GM21576 (cell line): ENCODE results near the gene CFAP77.
"Not testable (repeated sequence)": the region's sequence is repeated elsewhere in the genome, so short reads cannot be mapped to it uniquely, and the experiment has no call there.

Source experiments
- ATAC-seq: cut with Tn5 transposase; IDR thresholded peaks from one replicate; pipeline ENCODE4 v1.9.1; 2021; ENCODE audit warnings: mild to moderate bottlenecking, moderate library complexity; ENCODE audit not compliant: unreplicated experiment

The CFAP77 gene

DNA sequence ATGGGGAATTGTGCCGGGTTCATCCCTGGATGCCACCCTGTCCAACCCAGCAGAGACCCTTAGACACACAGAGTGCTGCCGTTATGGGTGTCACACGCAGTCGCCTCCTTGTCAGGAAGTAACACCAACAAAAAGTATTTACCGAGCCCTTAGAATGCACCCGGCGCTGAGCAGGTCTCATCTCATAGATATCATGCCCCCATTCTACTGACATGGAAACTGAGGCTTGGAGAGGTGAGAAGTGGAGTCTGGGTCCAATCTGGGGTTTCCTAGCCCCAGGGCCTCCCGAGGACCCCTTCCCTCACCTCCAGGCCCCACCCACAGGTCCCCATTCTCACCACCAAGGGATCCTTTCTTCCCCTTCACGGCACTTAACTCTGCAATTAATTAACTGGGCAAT lies 135.6 kb downstream of the CFAP77 start:
- ATAC-seq, result no peak

DNA sequence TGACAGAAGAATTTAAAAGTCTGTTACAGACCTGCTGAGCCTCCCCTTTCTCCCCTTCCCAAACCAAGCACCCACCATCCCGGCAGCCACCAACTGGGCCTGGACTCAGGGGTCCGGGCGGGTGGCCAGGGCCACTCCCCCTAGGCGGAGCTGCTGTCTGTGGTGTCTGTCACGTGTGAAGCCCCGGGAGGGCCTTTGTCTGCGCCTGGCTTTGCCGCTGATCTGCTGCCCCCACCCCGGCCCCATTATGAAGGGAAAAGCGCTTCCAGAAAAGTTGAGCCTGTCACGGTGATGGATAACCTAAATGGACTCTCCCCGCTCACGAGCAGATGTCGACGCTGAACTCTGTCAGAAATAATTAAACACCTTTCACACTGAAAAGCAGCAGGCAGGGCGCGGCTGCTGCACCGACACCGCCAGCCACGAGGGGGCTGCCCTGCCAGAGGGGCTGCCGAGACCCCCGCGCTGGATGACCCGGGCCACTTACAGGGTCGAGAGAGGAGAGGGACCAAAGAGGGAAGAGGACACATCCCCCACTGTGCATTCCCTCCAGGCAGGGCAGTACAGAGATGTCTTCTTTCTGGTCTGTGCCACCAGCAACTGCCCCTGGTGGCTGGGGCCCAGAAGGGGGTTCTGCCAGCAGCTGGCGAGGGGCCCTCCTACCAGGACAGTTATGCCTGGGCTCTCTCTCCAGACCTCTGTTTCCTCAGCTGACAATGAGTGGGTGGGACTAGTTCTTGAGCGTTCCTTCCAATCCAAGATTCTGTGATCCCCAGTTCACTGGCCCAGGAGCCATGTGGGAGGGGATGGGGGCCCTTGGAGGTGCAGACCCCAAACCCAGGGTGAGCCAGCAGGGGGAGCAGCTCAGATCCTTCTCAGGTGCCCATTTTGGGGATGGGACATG lies 136.4 kb downstream of the CFAP77 start:
- ATAC-seq, result no peak

DNA sequence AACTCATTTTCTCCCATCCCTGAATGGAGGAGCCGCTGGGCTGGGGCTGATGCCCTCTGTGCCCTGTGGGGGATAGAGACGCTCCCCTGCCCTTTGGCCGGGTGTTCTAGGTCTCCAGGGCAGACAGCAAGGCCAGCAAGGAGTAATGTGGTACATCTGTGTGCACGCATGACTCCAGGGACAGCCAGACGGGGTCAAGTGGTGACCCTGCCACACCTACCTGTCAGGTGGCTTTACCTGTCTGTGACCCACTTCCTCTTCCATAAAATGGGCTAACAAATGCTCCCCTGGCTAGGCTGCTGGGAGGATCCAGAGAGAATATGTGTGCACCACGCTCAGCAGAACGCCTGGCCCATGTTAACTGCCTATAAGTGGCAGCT lies 137.0 kb downstream of the CFAP77 start:
- ATAC-seq, result no peak

DNA sequence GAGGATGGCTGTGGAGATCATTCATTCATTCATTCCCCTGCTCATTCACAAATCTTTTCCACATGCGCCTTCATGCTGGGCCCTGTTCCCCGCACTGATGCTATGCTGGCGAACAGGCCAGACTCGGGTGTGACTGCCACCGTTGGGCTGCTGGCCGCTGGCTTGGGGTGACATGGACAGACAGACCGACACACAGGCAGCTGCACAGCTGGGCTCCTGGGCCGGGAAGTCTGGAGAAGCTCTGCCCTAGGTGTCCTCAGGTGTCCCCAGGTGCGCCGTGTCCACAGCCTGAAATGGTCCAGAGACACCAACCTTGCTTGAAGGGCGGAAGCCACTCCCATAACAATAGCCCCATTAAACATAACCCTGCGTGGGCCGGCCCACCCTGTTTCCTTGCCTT lies 137.4 kb downstream of the CFAP77 start:
- no peak for ATAC-seq

DNA sequence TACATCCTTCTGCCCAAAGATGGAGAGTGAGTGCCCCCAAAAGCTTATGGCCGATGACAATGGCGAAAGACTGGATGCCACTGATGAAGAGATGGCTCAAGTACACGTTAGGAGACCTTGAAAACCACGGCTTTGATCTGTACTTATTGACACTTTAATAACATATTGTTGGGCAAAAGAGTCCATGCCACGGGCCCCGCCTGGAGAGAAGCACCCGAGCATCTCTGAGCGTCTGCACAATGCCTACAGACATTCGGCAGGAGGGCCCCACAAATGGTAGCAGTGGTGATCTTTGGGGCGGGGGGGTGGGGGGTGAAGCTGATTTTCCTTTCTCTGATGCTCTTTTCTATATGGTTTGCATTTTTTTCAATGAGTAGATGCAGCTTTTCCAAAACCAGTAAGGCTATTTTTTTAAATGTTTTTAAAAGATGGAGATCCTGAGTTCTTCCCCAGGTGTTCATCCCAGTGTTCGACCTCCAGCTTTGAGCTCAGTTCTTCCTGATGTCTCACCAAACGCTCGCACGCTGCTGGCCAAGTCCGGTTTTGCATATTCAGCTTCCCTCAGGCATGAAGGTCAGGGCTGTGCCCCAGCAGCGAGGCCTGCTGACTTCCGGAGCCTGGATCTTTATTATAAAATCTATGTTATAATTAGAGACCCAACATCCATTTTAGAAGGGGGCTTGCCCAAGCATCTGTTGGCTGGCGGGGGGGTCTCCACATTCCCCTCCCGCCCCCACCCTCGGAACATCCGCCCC lies 138.1 kb downstream of the CFAP77 start:
- ATAC-seq, result no peak

DNA sequence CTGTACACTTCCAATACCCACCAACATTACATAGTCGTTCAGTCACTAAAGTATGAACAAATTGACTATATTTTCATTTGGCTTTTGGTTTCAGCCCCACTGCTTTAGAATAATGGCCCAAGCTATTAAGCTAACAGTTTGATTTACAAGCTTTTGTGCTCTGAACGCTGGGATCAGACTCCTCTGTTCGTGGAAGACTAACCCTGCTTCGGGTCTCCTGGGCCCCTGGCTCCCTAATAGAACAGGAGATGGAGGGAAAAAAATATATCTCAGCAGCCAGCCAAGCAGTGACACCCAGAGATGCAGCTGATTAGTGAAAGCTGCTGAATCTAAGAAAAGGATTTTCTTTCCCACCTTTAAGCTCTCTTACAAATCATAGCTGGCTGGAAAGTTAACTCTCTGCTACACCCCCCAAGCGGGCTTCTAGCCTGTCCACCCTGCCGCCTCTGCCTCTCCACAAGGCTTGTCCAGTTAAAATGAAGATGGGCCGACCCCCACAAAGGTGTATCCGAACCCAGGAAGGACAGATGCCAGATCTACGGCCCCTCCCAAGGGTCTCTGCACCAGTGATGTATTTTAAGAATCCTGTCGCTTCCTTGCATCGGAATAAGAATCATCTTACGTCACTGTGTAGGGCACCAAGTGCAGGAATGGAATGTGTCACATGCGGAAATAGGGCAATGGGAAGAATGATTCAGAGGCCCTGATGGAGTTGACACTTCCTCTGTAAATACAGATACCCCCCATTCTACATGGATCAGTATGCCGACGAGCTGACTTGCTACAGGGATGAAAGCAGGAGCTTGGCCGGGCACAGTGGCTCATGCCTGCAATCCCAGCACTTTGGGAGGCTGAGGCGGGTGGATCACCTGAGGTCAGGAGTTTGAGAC lies 139.0 kb downstream of the CFAP77 start:
- ATAC-seq, result no peak

DNA sequence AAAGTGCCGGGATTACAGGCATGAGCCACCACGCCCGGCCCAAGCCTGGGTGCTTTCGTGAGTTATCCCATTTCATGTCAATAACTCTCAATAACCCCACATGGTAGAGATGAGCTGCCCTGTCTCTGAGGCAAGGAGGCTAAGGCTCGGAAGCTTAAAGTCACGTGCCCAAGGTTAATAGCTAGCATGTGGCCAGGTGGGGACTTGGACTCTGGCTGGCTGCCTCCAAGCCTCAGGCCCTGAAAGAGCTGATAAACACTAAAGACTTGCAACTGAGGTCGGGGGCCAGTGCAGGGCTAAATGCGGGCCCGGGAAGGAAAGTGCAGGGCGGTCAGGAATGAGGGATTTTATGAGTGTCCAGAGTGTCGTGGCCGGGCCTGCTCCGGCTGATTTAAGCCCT lies 141.5 kb downstream of the CFAP77 start:
- no peak for ATAC-seq

DNA sequence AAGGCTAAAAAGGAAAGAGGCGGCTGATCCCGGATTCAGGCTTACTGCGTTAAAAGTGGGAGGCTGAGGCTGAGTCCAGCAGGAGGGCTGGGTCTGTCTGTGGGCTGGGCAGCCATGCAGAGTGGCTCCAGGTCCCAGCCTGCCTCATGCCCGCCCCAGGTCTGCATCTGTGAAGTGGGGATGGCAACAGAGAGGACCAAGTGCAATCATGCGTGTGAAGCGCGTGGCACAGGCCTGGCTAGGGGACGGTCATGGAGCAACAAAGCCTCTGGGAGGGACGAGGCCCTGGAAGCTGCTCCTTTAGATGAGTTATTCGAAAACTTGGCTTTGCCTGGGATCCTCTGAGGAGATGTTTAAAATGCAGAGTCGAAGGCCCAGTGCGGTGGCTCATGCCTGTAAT lies 142.0 kb downstream of the CFAP77 start:
- ATAC-seq, result no peak

DNA sequence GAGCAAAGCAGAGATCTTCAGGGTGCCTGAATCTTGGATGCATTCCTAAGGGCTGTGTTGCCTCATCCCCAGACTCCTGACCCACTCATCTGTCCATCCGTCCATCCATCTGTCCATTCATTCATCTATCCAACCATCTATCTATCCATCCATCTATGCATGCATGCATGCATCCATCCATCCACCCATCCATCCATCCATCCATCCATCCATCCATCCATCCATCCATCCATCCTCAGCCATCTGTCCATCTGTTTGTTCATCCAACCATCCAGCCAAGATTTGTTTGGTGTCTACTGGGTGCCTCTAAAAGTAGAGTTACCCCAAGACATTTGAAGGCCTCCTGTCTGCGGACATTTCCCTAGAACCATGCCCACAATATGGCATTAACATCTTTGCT lies 144.7 kb downstream of the CFAP77 start:
- no peak for ATAC-seq

DNA sequence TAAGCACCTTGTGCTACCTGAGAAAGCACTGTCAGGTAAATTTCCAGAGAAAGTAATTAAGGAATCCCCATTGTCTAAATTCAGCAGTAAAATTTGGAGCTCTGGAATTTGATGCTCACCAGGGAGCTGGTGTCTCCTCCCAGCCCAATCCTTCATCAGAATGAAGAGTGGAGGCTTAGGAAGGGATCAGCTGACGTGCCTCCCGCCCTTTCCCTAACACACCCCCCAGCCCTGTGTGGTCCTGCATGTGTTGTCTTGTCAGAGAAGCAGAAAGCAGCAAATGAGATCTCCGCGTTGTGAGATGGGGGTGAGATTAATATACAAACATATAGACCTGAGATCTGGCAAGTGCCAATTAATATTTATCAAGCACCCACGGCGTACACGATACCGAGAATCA lies 145.5 kb downstream of the CFAP77 start:
- ATAC-seq, result no peak

DNA sequence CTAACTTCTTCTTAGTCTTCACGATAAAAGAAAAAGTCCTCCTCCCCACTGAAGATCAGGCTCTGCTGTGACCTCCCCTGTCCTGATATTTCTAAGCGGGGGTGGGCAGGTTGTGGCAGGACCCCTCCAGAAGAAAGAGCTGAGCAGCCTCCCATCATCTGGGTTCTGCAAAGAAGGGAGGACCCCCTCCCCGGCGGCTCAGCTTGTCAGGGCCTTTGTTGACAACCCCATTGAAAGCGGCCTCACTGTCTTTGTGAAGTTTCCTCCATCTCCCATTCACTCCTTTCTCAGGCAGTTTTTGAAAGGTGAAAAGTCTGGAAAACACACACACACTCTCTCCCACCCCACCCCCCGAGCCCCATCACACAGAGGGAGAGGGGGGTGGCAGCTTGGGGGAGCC lies 146.2 kb downstream of the CFAP77 start:
- ATAC-seq, result no peak

DNA sequence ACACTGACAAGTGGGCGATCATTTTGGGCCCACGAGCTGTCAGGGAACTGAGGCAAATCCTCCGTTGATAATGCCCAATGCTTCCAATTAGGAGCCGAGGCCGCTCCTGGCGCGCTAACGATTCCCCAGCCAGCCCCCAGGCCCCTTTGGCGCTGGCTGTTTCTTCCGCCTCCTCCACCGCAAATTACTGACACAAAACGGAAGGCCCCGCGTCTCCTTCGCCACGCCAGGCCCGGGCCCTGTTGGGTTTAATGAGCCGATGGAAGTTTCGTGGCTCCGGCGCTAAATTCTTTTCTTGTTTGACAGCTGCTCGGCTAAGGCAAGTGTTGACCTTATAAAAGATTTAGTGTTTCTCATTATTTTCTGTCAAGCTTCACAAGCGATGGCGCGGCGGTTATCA lies 146.7 kb downstream of the CFAP77 start:
- no peak for ATAC-seq

DNA sequence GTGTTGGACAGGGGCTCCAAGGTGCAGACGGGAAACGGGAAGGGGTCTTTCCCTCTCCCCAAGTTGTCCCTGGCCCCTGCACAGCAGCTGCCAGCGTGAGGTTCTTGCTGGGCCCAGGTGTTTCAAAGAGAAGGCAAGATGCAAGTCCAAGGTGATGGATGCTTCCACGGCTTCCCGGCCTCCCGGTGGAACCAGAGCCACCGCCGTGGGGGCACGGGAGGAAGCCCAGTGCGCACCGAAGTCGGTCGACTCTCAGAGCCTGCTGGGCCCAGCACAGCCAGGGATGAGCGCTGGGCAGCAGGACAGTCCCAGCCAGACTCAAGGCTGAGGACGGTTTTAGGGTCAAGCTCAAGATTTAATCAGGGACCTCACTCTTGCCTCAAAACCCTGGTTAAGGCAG lies 147.1 kb downstream of the CFAP77 start:
- ATAC-seq, result no peak

DNA sequence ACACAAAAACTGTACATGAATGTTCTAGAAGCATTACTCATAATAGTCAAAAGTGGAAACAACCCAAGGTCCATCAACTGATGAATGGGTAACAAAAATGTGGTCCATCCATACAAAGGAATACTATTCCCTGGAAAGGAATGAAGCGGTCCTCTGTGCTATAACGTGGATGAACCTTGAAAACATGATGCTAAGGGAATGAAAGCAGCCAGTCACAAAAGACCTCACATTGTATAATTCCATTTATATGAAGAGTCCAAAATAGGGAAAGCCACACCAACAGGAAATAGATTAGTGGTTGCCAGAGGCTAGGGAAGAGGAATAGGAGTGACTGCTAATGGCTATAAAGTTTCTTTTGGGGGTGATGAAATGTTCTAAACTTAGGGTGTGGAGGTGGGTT lies 149.7 kb downstream of the CFAP77 start:
- ATAC-seq, result no peak

DNA sequence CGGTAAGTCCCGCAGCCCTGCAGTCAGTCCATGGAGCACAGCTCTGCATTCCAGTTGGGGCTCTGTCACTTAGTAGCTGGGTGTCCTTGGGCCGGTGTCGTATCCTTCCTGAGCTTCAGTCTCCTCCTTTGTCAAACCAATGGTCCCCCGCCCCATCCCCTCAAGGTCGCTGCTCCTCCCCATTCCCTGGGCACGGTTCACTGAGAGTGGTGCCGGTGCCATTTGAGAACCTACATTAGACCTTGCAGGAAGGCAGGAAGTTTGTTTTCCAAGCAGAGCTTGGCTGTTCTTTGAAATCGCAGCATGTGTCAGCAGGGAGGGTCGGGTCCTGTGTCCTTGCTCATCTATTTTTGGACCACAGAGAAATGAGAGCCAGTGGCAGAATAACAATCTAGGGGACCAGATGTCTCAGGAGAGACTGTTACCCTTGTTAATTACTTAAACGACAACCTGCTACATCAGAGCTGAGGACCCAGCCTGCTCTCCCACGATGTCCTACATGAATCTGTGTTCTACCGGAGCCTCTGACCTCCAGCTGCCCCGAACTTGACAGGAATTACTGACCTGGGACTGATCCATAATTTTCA lies 150.7 kb downstream of the CFAP77 start:
- no peak for ATAC-seq

DNA sequence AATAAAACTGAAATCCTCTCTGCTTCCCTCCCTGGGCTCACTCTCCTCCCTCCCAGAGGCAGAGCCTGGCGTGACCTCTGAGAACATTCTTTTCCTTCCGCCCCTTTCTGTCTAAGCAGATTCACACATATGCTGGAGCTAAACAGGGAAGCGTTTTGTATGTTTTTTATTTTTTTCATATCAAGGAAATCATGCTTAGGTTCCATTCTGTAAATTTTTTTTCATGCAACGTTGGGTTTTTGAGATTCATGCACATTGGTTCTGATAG lies 152.2 kb downstream of the CFAP77 start:
- ATAC-seq, result no peak

DNA sequence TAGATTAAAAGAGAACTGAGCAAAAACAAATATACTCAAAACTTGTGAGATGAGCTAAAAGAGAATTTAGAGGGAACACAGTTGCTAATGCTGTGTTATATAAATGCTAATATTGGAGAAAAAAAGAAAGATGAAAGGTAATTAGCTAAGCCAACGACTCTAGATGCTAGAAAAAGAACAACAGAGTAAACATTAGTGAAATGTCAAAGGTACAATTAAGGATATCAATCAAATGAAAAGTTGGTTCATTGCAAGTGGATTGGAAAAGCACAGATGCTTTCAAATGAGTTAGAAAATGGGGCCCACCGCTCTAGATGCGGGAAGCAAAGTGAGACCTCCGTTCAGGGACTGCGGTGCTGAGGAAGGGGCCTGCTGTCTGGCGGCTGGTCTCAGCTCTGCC lies 154.5 kb downstream of the CFAP77 start:
- ATAC-seq, result no peak

DNA sequence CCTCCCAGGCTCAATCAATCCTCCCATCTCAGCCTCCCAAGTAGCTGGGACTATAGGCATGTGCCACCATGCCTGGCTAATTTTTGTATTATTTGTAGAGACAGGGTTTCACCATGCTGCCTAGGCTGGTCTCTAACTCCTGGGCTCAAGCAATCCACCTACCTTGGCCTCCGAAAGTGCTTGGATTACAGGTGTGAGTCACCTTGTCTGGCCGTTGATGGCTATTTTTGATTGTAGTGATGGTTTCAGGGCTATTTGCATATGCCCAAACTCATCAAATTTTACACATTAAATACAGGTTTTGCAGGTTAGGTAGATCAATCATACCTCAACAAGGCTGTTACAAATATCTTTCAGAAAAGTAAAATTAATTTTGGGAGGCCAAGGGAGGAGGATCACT lies 158.8 kb downstream of the CFAP77 start:
- not testable (repeated sequence) for ATAC-seq

DNA sequence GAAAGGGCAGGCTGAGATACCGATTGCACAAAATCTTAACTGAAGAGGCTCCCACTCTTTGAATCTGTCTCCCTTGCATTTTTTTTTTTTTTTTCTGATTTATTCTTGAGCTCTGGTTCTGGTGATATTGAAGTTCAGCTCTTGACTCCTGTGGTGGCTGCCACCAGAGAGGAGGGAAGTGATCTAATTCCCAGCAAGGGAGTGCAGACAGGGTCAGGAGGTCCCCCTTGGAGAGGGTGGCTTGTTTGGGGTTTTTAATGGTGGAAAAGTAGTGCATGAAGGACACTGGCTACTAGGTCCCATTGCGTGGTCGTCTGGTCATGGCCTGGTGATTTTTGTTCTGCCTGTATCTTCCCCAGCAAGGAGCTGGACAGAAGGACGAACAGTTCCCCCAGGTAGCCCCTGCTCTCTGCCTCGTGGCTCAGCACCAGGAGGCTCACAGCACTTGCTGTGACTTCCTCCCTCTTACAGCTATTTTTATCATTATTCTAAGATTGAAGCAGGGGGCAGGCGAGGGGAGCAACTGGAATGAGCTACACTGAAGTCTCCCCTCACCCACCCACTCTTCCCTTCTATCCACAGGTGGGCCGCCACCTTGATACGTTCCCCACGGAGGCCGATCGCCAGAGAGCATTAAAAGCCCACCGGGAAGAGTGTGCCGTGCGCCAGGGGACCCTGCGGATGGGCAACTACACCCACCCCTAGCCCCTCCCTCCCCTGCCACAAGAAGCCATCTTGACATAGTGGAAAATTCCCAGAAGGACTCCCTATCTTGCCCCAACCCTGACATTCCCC lies 162.0 kb downstream of the CFAP77 start:
- ATAC-seq, result no peak

DNA sequence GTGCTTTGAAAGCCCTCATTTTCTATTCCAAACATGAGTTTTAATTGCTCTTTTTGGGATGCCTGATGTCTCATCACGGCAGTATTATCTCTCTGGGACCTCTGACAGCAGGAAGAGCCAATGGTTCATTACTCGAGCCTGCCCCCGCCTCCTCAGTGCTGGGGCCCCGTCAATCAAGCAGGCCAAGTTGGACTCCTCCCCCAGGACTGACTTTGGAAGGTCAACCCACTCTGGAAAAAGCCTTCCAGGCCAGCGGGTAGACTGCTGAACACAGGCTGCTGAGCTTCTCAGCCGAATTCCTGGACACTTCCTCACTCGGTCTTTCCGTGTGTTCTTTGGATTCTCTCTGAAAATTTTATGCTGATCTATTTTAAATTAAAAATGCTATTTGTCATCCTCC lies 162.9 kb downstream of the CFAP77 start:
- ATAC-seq, result no peak
